ENCODE data around the gene TCEA2.

GRCh38 chr20:64100946-64101688, 38.1 kb downstream of the TCEA2 start:
- TF ChIP-seq, protein P1, sequence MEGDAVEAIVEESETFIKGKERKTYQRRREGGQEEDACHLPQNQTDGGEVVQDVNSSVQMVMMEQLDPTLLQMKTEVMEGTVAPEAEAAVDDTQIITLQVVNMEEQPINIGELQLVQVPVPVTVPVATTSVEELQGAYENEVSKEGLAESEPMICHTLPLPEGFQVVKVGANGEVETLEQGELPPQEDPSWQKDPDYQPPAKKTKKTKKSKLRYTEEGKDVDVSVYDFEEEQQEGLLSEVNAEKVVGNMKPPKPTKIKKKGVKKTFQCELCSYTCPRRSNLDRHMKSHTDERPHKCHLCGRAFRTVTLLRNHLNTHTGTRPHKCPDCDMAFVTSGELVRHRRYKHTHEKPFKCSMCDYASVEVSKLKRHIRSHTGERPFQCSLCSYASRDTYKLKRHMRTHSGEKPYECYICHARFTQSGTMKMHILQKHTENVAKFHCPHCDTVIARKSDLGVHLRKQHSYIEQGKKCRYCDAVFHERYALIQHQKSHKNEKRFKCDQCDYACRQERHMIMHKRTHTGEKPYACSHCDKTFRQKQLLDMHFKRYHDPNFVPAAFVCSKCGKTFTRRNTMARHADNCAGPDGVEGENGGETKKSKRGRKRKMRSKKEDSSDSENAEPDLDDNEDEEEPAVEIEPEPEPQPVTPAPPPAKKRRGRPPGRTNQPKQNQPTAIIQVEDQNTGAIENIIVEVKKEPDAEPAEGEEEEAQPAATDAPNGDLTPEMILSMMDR (conservative IDR thresholded peaks at IDR 0.05 in 1 of 2, IDR thresholded peaks at IDR 0.05 in 1 of 2; ENCODE audit: low read depth in 1 of 2, low read length in 2 of 2): no peak
- no peak for TF ChIP-seq EZH2 (IDR thresholded peaks at IDR 0.05; ENCODE audit: low read length, missing control alignments)

Measured in fibroblast of lung (primary cell).